GM18909 (cell line): ENCODE measurements around the gene LEP.

Experiments
- ATAC-seq: cut with Tn5 transposase; IDR thresholded peaks from one replicate; pipeline ENCODE4 v1.9.1; 2021; ENCODE audit warnings: mild to moderate bottlenecking; ENCODE audit not compliant: unreplicated experiment, poor library complexity

LEP gene

GRCh38 chr7:128240696-128241386 lies at the start of gene LEP:
LEP (plus strand) TSS chr7:128241278; CDS start chr7:128252019, 10,741 bp downstream.
- ATAC-seq, result no peak

DNA sequence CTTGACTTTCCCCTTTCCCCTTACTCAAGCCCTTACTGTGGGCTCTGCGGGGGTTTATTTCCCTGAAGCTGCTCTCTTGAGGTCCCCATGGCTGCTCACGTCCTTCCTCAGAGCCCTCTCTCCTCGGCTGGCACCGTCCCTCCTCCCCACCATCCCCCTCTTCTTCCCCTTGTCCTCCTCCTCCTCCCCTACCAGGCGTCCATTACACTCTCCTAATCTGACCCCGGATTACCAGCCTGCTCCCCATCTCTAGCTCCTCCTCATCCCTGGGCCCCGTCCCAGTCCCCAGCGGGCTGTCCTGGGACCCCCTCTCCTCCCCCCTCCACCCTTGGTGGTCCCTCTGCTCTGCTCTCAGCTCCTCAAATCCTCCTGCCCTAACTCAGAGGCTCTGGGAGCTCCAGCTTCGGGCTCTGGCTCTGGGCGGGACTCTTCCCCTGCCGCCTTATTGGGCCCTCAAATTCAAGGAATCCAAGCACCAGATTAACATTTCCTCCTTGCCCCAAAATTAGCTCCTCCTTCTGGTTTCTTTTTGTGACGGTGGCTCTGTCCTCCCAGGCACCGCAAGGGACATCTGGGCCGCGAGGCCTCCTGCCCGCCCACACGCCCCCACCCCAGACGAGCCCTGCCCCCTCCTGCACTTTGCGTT lies 48.5 kb upstream of the LEP start:
- no peak for ATAC-seq

GRCh38 chr7:128194533-128195282 lies 46.4 kb upstream of the LEP start:
- no peak for ATAC-seq

DNA sequence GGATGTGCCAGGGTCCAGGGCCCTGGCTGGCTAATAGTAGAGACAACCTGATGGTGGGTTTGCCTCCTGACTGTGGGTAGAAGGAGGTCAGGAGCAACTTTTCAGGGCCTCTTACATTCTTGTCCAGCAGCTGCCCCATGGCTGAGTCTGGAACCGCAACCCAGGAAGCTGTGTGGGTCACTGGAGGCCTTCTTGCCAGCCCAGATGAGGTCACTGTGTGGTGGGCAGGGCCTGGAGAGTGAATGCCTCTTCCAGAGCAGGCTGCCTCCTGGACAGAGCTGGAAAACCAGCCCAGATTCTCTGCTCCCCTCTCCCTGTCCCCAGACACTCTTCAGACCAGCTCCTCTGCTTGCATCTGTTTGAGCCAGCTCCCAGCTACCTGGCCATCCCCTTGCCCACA lies 43.5 kb upstream of the LEP start:
- ATAC-seq, result no peak

- no peak for ATAC-seq
These were observed 43.0 kb upstream of the LEP start for GRCh38 chr7:128197989-128198580.

DNA sequence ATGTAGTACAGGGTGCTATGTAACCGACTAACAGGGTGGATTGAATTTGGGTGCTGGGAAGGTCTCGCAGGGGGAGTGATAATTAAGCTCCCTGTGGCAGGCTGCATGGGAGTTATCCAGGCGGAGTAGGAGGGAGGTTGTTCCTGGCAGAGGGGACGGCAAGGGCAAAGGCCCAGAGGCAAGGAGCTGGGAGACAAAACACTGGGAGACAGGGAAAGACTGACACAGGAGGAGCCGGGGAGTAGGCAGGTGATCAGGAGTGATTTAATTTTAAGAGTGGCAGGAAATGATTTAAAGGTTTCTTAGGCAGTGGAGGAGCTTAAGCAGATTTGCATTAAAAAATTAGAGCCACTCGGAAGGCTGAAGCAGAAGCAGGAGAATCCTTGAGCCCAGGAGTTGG lies 40.7 kb upstream of the LEP start:
- no peak for ATAC-seq

DNA sequence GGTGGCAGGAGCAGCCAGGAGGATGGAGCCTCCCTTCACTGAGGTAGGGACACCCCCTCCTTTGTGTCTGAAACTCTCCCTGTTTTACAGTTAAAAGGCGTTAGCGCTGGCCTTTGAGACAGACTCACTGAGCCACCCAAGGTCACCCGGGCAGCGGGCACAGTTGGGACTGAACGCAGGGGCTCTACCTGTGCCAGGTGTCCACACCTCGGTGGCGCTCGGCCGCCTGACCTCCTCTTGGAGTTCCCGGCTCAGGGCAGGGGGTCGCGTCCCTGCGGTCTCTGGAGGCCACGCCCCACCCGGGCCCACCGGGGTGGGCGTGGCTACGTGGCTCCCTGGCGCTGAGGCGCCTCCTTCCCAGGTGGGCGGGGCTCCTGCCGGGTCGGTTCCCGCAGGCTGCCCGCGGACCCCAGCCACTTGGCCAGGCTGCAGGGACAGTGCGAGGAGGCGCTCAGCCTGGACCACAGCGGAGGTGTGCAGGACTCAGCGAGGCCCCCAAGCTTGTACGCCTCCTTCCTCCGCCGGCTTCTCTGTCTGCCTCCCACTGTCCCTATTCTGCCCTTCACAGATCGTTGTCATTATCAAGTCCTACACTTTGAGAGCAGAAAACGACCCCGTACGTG lies 39.9 kb upstream of the LEP start:
- no peak for ATAC-seq

DNA sequence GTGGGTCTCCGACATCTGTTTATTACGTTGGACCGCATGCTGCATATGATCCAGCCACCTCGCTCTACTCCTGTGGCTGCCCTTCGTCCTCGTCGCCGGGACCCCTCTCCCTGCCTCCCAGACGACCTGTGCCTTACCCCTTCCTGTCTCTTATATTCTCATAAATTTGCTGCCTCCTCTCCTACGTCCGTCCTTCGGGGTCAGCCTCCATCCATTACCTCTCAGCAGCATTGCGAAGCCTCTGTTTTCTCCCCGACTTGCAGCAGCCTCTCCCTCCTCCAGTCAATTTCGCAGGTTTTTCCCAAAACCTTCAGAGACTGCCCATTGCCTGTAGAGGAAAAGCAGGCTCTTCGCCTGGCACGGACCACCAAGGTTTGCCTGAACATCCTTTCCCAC lies 39.4 kb upstream of the LEP start:
- ATAC-seq, result no peak

DNA sequence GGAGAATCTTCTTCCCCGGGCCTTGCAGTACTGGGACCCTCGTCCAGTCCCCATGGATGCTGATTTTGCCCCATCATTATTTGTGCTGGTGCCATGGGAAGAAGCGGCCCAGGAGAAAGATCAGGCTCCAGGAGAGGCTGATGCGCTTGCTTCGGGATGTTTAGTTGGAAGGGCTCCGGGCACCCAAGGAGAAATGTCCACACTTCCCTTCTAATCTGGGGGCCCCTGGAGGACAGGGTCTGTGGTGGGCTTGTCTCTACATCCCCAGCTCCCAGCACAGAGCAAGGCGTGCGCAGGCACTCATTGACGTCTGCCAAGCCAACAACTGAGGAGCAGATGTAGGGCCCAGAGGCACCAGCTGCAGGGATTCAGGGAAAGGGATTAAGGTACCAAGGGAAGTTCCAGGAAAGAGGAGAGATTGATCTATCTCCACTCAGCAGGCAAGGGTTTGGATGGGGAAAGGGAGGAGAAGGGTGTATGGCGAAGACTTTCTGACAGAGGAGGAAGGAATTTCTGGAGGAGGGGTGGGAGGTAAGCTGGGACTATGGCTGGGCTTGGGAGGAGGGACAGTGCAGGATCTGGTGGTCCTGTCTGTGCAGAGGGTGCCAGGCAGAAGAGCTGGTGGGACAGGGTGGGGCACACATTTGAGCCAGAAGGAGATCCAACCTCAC lies 38.7 kb upstream of the LEP start:
- ATAC-seq, result no peak

GRCh38 chr7:128203047-128203491 lies 38.0 kb upstream of the LEP start:
- ATAC-seq, result no peak

DNA sequence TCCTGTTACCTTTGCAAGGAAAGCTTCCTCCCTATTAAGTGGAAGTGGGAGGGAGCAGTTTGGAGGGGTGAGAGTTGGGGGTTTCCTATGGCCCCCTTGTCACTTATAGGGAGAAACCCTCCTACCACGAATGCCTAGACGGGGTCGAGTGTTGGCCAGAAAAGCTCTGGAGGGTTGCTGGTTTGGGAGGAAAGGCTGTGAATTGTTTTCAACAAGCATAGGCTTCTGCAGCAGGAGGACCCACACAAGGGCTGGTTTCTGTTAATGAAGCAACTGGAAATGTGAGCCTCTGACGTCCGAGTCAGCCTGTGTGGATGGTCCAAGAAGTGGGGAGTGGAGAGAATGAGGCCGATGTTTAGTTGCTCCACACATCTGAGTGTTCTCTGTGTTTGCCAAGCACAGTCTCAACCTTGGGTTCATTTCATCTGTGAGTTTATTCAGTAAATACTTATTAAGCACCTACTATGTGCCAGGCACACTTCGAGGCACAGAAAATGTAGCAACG lies 37.3 kb upstream of the LEP start:
- ATAC-seq, result no peak

GRCh38 chr7:128204455-128204854 lies 36.6 kb upstream of the LEP start:
- ATAC-seq, result no peak

DNA sequence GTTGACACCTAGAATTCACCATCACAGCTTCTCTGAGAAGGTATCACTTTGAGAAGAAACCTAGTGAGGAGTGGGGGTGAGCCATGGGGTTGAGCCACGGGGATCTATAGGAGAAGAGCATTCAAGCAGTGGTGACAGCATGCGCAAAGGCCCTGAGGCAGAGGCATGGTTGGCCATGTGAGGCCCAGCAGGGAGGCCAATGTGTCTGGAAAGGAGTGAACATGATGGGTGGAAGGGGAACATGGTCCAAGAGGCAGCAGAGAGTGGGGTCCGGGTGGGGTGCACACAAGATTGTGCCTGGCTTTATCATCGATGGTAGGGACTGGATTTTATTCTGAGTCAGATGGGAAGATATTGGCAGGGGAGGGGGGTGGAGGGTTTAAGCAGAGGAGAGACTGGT lies 36.0 kb upstream of the LEP start:
- ATAC-seq, result no peak

DNA sequence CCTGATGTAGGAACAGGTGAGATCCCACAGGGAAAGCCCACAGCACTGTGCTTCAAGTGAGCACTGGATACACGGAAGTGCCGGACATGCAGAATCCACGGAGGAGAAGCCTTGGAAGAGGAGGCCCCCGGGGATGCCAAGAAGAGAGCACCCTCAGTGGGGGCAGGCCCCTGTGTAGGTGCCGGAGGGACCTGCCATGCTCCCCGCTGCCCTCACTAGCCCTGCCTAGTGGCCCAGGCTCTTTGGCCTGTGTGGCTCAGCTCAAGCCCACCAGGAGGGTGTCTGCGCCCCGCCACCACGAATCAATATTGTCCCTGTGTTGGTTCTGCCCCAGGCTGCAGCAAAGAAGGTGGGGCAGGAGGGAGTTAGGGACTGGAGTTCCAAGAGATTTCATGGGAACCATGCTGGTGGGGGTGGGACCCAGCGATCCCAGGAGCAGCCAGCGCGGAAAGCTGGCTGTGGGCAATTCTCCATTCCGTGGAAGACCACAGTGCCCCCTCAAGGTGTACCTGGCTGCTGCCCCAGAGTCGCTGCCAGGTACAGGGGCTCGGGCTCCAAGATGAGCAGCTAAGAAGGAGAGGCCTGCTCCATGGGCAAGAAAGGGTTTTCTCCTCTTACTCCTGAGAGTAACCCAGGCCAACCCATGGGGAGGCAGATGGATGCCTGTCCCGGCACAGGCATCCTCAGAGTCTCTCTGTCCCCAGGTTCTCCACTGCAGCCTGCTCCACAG lies 34.9 kb upstream of the LEP start:
- no peak for ATAC-seq

DNA sequence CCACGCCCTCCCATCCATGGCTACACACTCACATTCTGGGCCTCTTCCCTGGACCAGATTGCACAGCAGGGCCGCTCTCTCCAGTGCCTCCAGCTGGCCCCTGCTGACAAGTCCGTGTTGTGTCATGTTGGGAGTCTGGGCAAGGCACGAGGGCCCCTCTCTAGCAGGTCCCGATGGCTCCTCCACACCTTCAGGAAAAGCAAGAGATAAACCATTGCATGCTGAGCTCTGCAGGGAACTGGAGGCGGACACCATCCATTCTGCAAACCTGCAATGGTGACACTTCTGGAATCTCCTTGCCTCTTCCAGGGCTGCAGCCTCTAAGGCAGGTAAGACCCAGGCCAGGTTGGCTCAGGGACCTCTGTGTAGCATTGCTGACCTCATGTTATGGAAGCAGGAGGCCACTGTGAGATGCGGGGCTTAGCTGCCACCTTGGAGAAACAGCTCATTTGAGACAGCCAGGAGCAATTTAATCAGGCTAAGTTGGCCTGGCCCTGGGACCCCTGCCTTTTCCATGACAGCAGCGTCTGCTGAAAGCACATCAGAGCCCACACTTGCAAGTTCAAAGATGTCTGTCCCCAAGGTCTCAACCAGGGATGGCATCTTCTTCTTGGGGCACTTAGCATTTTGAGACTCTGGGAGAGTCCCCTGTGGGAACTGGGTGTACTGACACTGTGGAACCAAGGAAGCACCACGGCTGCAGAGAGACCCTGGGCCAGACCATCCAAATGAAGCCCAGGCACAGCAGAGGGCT lies 34.2 kb upstream of the LEP start:
- ATAC-seq, result no peak

DNA sequence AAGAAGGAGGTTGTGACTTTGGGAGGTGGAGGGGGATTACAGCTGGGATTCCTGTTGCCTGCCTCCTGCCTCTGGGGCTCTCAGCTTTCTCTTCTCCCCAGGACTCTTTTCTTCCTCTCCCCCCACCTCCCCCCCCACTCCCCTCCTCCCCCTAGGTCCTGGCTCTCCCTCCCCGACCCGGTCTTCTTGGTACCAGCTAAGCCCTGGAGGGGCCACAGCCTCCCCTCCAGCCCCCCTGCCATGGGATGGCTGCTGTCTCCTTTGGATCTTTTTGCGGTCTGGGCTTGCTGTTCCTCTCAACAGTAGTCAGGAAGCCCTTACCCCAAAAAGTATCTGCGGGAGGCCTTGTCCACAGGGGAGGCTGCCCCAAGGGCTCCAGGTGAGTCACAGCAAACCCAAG lies 33.5 kb upstream of the LEP start:
- no peak for ATAC-seq

DNA sequence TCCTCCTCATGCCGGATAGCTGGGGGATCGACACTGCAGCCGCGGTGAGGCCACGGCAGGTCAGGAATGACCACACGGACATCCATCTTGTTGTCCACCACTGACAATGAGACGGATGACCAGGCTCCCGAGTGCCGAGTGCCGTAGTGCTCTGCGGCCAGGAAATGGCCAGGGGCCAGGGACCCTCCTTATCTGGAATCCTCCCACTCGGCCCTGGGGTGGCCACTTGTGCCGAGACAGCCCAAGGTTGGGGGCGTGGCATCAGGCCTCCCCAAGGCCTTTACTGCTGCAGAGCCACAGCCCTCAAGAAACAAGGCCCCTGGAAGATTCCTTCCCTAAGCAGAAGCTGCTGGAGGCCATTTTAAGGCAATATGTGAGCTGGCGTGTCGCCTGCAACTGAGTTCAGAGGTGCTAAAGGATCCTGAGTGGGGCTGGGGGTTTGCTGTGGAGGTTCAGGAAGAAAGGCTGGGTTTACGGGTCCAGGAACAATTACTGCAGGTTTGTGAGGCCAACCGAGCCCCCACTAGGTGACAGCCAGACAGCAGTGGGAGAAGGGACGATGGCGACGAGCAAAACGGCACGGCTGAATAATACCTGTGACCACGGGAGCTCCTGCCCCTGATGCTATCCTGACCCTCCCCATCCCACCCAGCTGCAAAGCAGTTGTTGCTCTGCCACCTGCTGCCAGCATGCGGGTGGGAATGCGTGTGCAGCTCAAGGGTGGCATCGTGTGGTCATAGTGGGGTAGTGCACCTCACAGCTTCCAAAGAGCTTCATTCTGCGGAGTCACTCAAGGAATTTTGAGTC lies 31.6 kb upstream of the LEP start:
- peak; percentile 76 for ATAC-seq

- ATAC-seq, result no peak
These were observed 31.1 kb upstream of the LEP start for GRCh38 chr7:128210036-128210347.
